ENCODE data around the gene BNIP3. TPM values are rescaled to one million over a fixed set of nuclear protein-coding genes. Genes with fewer than 3 reads are reported as not detected.

BNIP3 gene
- total RNA-seq, 1 experiment from 2014 or later: 57.1 TPM

GRCh38 chr10:131961777-131962662 is 19.7 kb downstream of the BNIP3 start:
- H3K27ac ChIP-seq (ENCODE audit: insufficient read length, low read depth, low read length): no peak overlapping the region
- WGBS (ENCODE audit: extremely low coverage, insufficient read length, low lambda C conversion rate): no CpG with 5 or more reads among the region's 32 CpGs

More at GRCh38 chr10:131961777-131962662, 19.7 kb downstream of the BNIP3 start:
- Histone ChIP-seq H3K79me2 (ENCODE audit: insufficient read depth, low read length) (no peaks in the 10 kb centered on the region), H3K9me3 (ENCODE audit: control insufficient read depth, low read depth, low read length) (no peaks in the 10 kb centered on the region), H3K4ac (ENCODE audit: low read depth, low read length) (no peak overlapping the region), H3K4me2 (ENCODE audit: insufficient read depth, insufficient read length, low read length) (no peak overlapping the region), H3K23me2 (ENCODE audit: insufficient read length, low read depth, low read length, poor library complexity, severe bottlenecking) (peaks cover 4% of the 10 kb centered on the region), H2BK5ac (ENCODE audit: insufficient read length, low read length) (no peak overlapping the region), H4K91ac (ENCODE audit: insufficient read length, low read depth, low read length) (no peak overlapping the region), H3T11ph (ENCODE audit: low read length) (no peak overlapping the region), H2AFZ (ENCODE audit: low read length) (no peak overlapping the region), H4K20me1 (ENCODE audit: control insufficient read depth, insufficient read depth, insufficient read length) (peaks cover 3% of the 10 kb centered on the region), H2BK12ac (ENCODE audit: insufficient read length, low read depth, low read length) (no peak overlapping the region), H2AK5ac (ENCODE audit: insufficient read length, low read length) (no peak overlapping the region), H4K5ac (ENCODE audit: insufficient read length, low read depth, low read length) (no peak overlapping the region), H2BK15ac (ENCODE audit: low read depth, low read length) (no peak overlapping the region), H3K79me1 (ENCODE audit: insufficient read depth, low read depth, low read length, poor library complexity, severe bottlenecking) (no peaks in the 10 kb centered on the region), H2BK120ac (ENCODE audit: low read depth, low read length, poor library complexity, severe bottlenecking) (no peak overlapping the region), H3K14ac (ENCODE audit: insufficient read depth, low read length) (no peak overlapping the region), H3K27me3 (ENCODE audit: insufficient read depth, low read length) (no peaks in the 10 kb centered on the region), H3K4me1 (ENCODE audit: insufficient read depth, low read length) (no peaks in the 10 kb centered on the region), H3K9ac (ENCODE audit: extremely low read depth, insufficient read length, low read length) (no peak overlapping the region), H4K8ac (replicated peaks; ENCODE audit: insufficient read length, low read depth, low read length) (no peak overlapping the region), H3K56ac (ENCODE audit: insufficient read length, low read depth, low read length) (no peak overlapping the region), H3K18ac (ENCODE audit: insufficient read length, low read depth, low read length) (no peak overlapping the region), H3K23ac (ENCODE audit: insufficient read length, low read depth, low read length) (no peak overlapping the region), H2BK20ac (ENCODE audit: low read depth, low read length, poor library complexity, severe bottlenecking) (no peak overlapping the region)
- TF ChIP-seq CTCF (conservative IDR thresholded peaks at IDR 0.05): no peak
- DNase-seq: no peak
- no peak overlapping the region for H3K4me3 Mint-ChIP-seq
- 0 out of 4 replicates have a peak, but pooled peaks cover 0 to 6% of the 10 kb centered on the region in 2 experiments for H3K4me1 Mint-ChIP-seq
- peak overlapping the region in 1 of 3 experiments; percentile 66; a peak in 3 of 7 replicates for H3K27ac Mint-ChIP-seq
- H3K9me3 Mint-ChIP-seq: peaks cover 10 to 23% of the 10 kb centered on the region in 2 experiments
- H3K27me3 Mint-ChIP-seq (ENCODE audit: low read depth): no peaks in the 10 kb centered on the region
- H3K36me3 Mint-ChIP-seq (ENCODE audit: insufficient read depth in 1 of 3, low read depth in 3 of 3): peaks cover 26 to 34% (median 33%) of the 10 kb centered on the region in 3 experiments; a peak in 6 of 7 replicates
